K562 (cell line): Measurements from ENCODE around the gene GPR157. TPM values are rescaled to one million over a fixed set of nuclear protein-coding genes. Genes with fewer than 3 reads are reported as not detected.

Experiments
- ATAC-seq: fragments of 200-7000 bp; cut with Tn5 transposase; 3 replicates; pipeline ENCODE4 v1.9.1; 2020; ENCODE audit warnings: moderate library complexity
- BruUV-seq: library from RNA; stranded (reverse); fragments of 400-500 nt; replicated peaks from 2 replicates; lab custom pipeline; 2021; lab: Mats Ljungman, UMichigan
- CTCF ChIA-PET: fragments of 300-600 bp; formaldehyde crosslinking; extraction: SDS; loops from one replicate; lab custom pipeline; 2021; ENCODE audit warnings: low intra/inter-chr PET ratio; lab: Yijun Ruan, JAX
- POLR2A ChIA-PET: fragments of 300-600, 350-650 bp; sonication (Branson Sonifier 250); formaldehyde crosslinking; extraction: SDS; loops from one replicate; lab custom pipeline; 2021; ENCODE audit warnings: antibody characterized with exemption, inconsistent platforms; lab: Yijun Ruan, JAX
- DNase-seq, 4 experiments: peaks; one replicate each; pipeline versions ENCODE4 v3.0.0 to v3.0.0-alpha.2; 2011 to 2018; ENCODE audit warnings: low spot score in 3 of 4, mixed read lengths in 3 of 4; ENCODE audit errors: extremely low read depth in 1 of 4
- FAIRE-seq: peaks from 2 replicates; lab custom pipeline; 2011; peaks lifted over from hg19 to GRCh38; lab: Jason Lieb, UNC
- H2AFZ ChIP-seq: 2 replicates; pipeline ENCODE4 v1.6.0; 2011; ENCODE audit warnings: low read depth, low read length, control low read depth, inconsistent platforms
- H3K27ac ChIP-seq: fragments of 200-600 bp; 3 replicates; pipeline ENCODE4 v1.8.0; 2011; ENCODE audit warnings: low read depth, mild to moderate bottlenecking, control low read depth, inconsistent platforms, low read length, moderate library complexity, mixed read lengths; ENCODE audit errors: extremely low read depth
- H3K27me3 ChIP-seq, 2 experiments: fragments of 300-600 bp in 1 of 2; 2 replicates in 1 of 2; 3 replicates in 1 of 2; pipeline versions ENCODE4 v1.6.0 to v1.8.0; 2011; ENCODE audit warnings: inconsistent platforms in 2 of 2, low read length in 2 of 2, mild to moderate bottlenecking in 1 of 2, mixed read lengths in 1 of 2, moderate library complexity in 1 of 2; ENCODE audit not compliant: control insufficient read depth in 2 of 2, insufficient read depth in 2 of 2
- H3K36me3 ChIP-seq: fragments of 300-600 bp; 3 replicates; pipeline ENCODE4 v1.8.0; 2011; ENCODE audit warnings: mild to moderate bottlenecking, low read length, inconsistent platforms; ENCODE audit not compliant: control insufficient read depth, insufficient read depth
- H3K4me1 ChIP-seq, 2 experiments: fragments of 200-600 bp in 1 of 2; replicated peaks in 1 of 2; 2 replicates in 1 of 2; 3 replicates in 1 of 2; pipeline versions ENCODE4 v1.5.1 to v1.8.0; 2011; ENCODE audit warnings: inconsistent platforms in 2 of 2, low read length in 2 of 2, mild to moderate bottlenecking in 1 of 2, mixed read lengths in 1 of 2, moderate library complexity in 1 of 2; ENCODE audit not compliant: control insufficient read depth in 2 of 2, insufficient read depth in 2 of 2
- H3K4me2 ChIP-seq: 2 replicates; pipeline ENCODE4 v1.6.1; 2011; ENCODE audit warnings: low read length, control low read depth, inconsistent platforms, mixed read lengths; ENCODE audit not compliant: insufficient read depth
- H3K4me3 ChIP-seq: fragments of 200-600 bp; sonication (generic), shearing (Covaris generic); 2 replicates; pipeline ENCODE4 v1.5.1; 2016; ENCODE audit warnings: control low read depth, inconsistent platforms
- H3K79me2 ChIP-seq: fragments of 200-600 bp; 3 replicates; pipeline ENCODE4 v1.8.0; 2011; ENCODE audit warnings: low read length, inconsistent platforms; ENCODE audit not compliant: control insufficient read depth, insufficient read depth
- H3K9ac ChIP-seq, 2 experiments: 2 replicates each; pipeline versions ENCODE4 v1.6.0 to v1.6.1; 2011; ENCODE audit warnings: low read depth in 2 of 2, low read length in 2 of 2, control low read depth in 1 of 2, inconsistent platforms in 1 of 2, mild to moderate bottlenecking in 1 of 2, mixed read lengths in 1 of 2; ENCODE audit not compliant: insufficient read depth in 1 of 2
- H3K9me1 ChIP-seq: one replicate; pipeline ENCODE4 v1.6.0; 2011; ENCODE audit warnings: inconsistent platforms, mild to moderate bottlenecking, low read length, moderate library complexity; ENCODE audit not compliant: control insufficient read depth, insufficient read depth
- H3K9me3 ChIP-seq: replicated peaks from 2 replicates; pipeline ENCODE4 v1.5.1; 2011; ENCODE audit warnings: low read depth, low read length, inconsistent platforms; ENCODE audit not compliant: control insufficient read depth, insufficient read depth
- H4K20me1 ChIP-seq: replicated peaks from 2 replicates; pipeline ENCODE4 v1.6.1; 2011; ENCODE audit warnings: low read length, inconsistent platforms, mixed read lengths; ENCODE audit not compliant: control insufficient read depth, insufficient read depth
- ARID1B ChIP-seq: fragments of 450-650 bp; IDR thresholded peaks from 2 replicates; pipeline ENCODE4 v1.6.1; 2016; ENCODE audit warnings: antibody characterized with exemption, mild to moderate bottlenecking, inconsistent platforms
- ETV5 ChIP-seq: sonication (generic); formaldehyde crosslinking; IDR thresholded peaks from 2 replicates; pipeline ENCODE4 v1.4.0; 2020; ENCODE audit warnings: low read depth, mild to moderate bottlenecking, missing genetic modification reagents
- JUND ChIP-seq, 2 experiments: IDR thresholded peaks; 2 replicates in 1 of 2; 3 replicates in 1 of 2; pipeline ENCODE4 v1.6.1; 2011; ENCODE audit warnings: borderline replicate concordance in 2 of 2, low read depth in 2 of 2, low read length in 2 of 2, improper control_type of control experiment in 1 of 2, missing biosample characterization in 1 of 2, missing genetic modification characterization in 1 of 2, missing genetic modification reagents in 1 of 2
- MYC ChIP-seq, 2 experiments: fragments of 250-450 bp in 1 of 2; sonication (Bioruptor Pico) in 1 of 2; IDR thresholded peaks; 2 replicates each; pipeline versions ENCODE4 v1.5.1 to v1.6.1; 2012 to 2021; ENCODE audit warnings: low read depth in 2 of 2, borderline replicate concordance in 1 of 2, improper control_type of control experiment in 1 of 2, low read length in 1 of 2, mild to moderate bottlenecking in 1 of 2, moderate library complexity in 1 of 2
- NRF1 ChIP-seq, 2 experiments: fragments of 450-650 bp; IDR thresholded peaks in 1 of 2; conservative IDR thresholded peaks in 1 of 2; 2 replicates each; pipeline ENCODE4 v1.6.1; 2014; ENCODE audit warnings: mild to moderate bottlenecking in 2 of 2
- POLR2G ChIP-seq: fragments of 200-400 bp; formaldehyde crosslinking; IDR thresholded peaks from 2 replicates; pipeline ENCODE4 v1.6.1; 2017; ENCODE audit warnings: low read depth, mild to moderate bottlenecking, antibody characterized with exemption, low read length, moderate library complexity
- PRMT5 ChIP-seq: sonication (generic); formaldehyde crosslinking; IDR thresholded peaks from 2 replicates; pipeline ENCODE4 v1.5.0; 2020; ENCODE audit warnings: missing genetic modification reagents
- SNRNP70 ChIP-seq: fragments of 200-400 bp; formaldehyde crosslinking; optimal IDR thresholded peaks from 2 replicates; pipeline ENCODE3; 2017; ENCODE audit warnings: low read depth, low read length
- SRF ChIP-seq, 2 experiments: fragments of 250-450, 450-650 bp in 1 of 2; sonication (Bioruptor Pico) in 1 of 2; sonication (generic) in 1 of 2; formaldehyde crosslinking; IDR thresholded peaks; 2 replicates each; pipeline versions ENCODE4 v1.5.0 to v1.5.1; 2020 to 2022; ENCODE audit warnings: mild to moderate bottlenecking in 1 of 2, missing genetic modification reagents in 1 of 2
- TRIM24 ChIP-seq, 2 experiments: fragments of 450-650 bp; IDR thresholded peaks; 2 replicates each; pipeline ENCODE4 v1.6.1; 2016
- ZNF431 ChIP-seq: sonication (generic); formaldehyde crosslinking; IDR thresholded peaks from 2 replicates; pipeline ENCODE4 v1.8.0; 2022; ENCODE audit warnings: mild to moderate bottlenecking, missing genetic modification reagents
- WGBS: fragments of 100-300 bp; shearing (Covaris generic); methylation state at CpG from one replicate; pipeline ENCODE4 v1.1.6; 2016; ENCODE audit warnings: low coverage, mixed read lengths; ENCODE audit not compliant: insufficient coverage; ENCODE audit errors: missing lambda C conversion rate; 5-methylcytosine and 5-hydroxymethylcytosine counted together
- in situ Hi-C: fragments of 300-500 bp; cut with MboI; formaldehyde crosslinking; loops from 4 replicates; pipeline ENCODE4 v1.15.0; 2018; ENCODE audit warnings: inconsistent platforms, mixed read lengths
- intact Hi-C: fragments of 100-400 bp; cut with micrococcal nuclease; formaldehyde crosslinking; loops from 2 replicates; pipeline ENCODE4 v1.14.2; 2022
- polyA plus RNA-seq, 8 experiments: library from polyadenylated mRNA; depleted of rRNA in 4 of 8; stranded (reverse) in 5 of 8; unstranded in 3 of 8; fragments of >200 nt; fragmentation: Nextera tagmentation in 2 of 8; fragmentation: Illumina TruSeq in 1 of 8; extraction: Ambion mirVana in 2 of 8; extraction: Trizol in 1 of 8; gene quantifications; 2 replicates each; pipeline versions ENCODE4 v1.2.1 to v1.2.3, GENCODE V29; 2011 to 2014; ENCODE audit warnings: inconsistent platforms in 1 of 8, missing spikeins in 1 of 8
- total RNA-seq, 7 experiments: library from RNA; depleted of rRNA in 6 of 7; stranded (reverse); fragments of >200 nt in 6 of 7; fragmentation: Illumina TruSeq in 2 of 7; extraction: Trizol in 2 of 7; gene quantifications; 2 replicates each; pipeline versions ENCODE4 v1.2.1 to v1.2.3, GENCODE V29; 2011 to 2021; ENCODE audit warnings: low replicate concordance in 1 of 7
- TF ChIP-seq, protein P1 (sequence below): sonication (generic); formaldehyde crosslinking; IDR thresholded peaks from 2 replicates; pipeline ENCODE4 v1.5.0; 2020; ENCODE audit warnings: missing genetic modification reagents
- TF ChIP-seq, protein P2 (sequence below): fragments of 200-800 bp; sonication (Bioruptor generic); IDR thresholded peaks from 2 replicates; pipeline ENCODE4 v1.6.1; 2017; ENCODE audit warnings: missing genetic modification characterization, missing compliant biosample characterization
- TF ChIP-seq, protein P3 (sequence below): sonication (generic); formaldehyde crosslinking; IDR thresholded peaks from 2 replicates; pipeline ENCODE4 v1.9.0; 2022; ENCODE audit warnings: mild to moderate bottlenecking, missing genetic modification reagents
- TF ChIP-seq, protein P4 (sequence below): sonication (generic); formaldehyde crosslinking; IDR thresholded peaks from 2 replicates; pipeline ENCODE4 v1.8.0; 2022; ENCODE audit warnings: mild to moderate bottlenecking, missing genetic modification reagents

The GPR157 gene
- total and polyA plus RNA-seq, 9 of the 15 experiments (the other 6 are each of a cell fraction or from before 2014, with no cell fraction given), result 0.01 to 0.18 (median 0.04) TPM; not detected in 4

DNA sequence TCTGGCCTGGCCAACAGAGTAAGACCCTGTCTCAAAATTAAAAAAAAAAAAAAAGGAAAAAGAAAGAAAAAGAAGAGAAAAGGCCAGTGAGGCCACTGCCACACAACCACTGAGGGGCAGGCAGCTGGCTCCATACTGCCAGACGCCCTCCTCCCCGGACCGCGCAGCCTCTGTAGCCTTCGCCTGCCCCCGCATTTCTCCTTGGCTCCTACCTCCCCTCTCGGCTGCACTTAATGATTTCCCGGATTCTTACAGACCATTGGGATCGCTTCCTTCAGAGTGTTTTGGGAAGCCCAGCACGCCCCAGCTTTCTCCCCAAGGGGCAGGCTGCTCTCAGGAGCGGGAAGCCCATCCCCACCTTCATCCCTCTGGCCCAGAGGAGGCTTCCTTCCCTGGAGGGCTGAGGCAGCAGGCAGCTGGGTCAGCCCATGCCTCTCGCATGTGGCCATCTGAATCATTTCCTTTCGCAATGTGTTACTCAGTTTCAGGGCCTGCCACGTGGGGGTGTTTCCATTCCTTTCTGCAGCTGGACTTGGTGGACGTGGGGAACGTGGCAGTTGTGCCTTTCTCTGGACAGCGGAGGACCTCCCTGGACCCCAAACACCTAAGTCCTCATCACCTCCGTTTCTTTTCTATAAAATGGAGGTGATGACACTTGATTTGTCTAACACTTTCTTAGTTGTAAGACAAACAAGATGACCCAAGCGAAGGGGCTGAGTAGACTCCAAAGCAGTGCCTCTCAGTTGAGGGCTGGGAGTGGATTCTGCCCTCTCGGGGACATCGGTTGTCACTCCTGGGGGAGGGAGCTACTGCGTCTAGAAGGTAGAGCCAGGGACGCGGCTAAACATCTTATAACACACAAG is 61.7 kb downstream of the GPR157 start:
- H2AFZ ChIP-seq, result peak overlapping the region; percentile 27; the same call in 1 of the 2 replicates
- no peaks in the 10 kb centered on the region for H3K79me2 ChIP-seq
- H3K4me3 ChIP-seq, result no peak overlapping the region
- no TSS peak for BruUV-seq
- intact Hi-C loops, result no loop called here
- no peaks in the 10 kb centered on the region for H4K20me1 ChIP-seq
- peak overlapping the region in 1 of 2 experiments; percentile 60; a peak in 1 of 4 replicates for H3K9ac ChIP-seq
- ChIA-PET POLR2A (interaction anchor here (1.9 kb wide), 1 partner anchor 8 kb away, joined by 8 read pairs; no protein-coding TSS in a partner anchor), CTCF (interaction anchor here (0.6 kb wide), 1 partner anchor 1484 kb away, joined by 6 read pairs; no protein-coding TSS in a partner anchor)
- peaks cover 21 to 68% of the 10 kb centered on the region in 2 experiments for H3K27me3 ChIP-seq
- FAIRE-seq (no peak), ATAC-seq (peak; percentile 43; the same call in 2 of the 3 replicates), DNase-seq (peak in 2 of 4 experiments; percentile 30 to 40)
- peaks cover 0 to 14% of the 10 kb centered on the region in 2 experiments; a peak in 4 of 5 replicates for H3K4me1 ChIP-seq
- in situ Hi-C loops, result no loop called here
- H3K9me3 ChIP-seq, result no peaks in the 10 kb centered on the region
- no peaks in the 10 kb centered on the region for H3K9me1 ChIP-seq
- H3K27ac ChIP-seq, result no peak overlapping the region
- no peak overlapping the region for H3K4me2 ChIP-seq
- 11% methylated on average over 24 of the region's 24 CpGs for WGBS
- no peaks in the 10 kb centered on the region for H3K36me3 ChIP-seq
- TF ChIP-seq PRMT5 (CRISPR knock-in tag), result 0 out of 2 replicates have a peak, but pooled peaks have one; percentile 52
- peak in 1 of 2 experiments; percentile 32; a peak in 2 of 4 replicates for TF ChIP-seq NRF1 (conservative IDR thresholded peaks at IDR 0.05 in 1 of 2, IDR thresholded peaks at IDR 0.05 in 1 of 2)
- TF ChIP-seq, protein P1, sequence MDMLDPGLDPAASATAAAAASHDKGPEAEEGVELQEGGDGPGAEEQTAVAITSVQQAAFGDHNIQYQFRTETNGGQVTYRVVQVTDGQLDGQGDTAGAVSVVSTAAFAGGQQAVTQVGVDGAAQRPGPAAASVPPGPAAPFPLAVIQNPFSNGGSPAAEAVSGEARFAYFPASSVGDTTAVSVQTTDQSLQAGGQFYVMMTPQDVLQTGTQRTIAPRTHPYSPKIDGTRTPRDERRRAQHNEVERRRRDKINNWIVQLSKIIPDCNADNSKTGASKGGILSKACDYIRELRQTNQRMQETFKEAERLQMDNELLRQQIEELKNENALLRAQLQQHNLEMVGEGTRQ (CRISPR knock-in tag), result 0 out of 2 replicates have a peak, but pooled peaks have one; percentile 17
- TF ChIP-seq, protein P2, sequence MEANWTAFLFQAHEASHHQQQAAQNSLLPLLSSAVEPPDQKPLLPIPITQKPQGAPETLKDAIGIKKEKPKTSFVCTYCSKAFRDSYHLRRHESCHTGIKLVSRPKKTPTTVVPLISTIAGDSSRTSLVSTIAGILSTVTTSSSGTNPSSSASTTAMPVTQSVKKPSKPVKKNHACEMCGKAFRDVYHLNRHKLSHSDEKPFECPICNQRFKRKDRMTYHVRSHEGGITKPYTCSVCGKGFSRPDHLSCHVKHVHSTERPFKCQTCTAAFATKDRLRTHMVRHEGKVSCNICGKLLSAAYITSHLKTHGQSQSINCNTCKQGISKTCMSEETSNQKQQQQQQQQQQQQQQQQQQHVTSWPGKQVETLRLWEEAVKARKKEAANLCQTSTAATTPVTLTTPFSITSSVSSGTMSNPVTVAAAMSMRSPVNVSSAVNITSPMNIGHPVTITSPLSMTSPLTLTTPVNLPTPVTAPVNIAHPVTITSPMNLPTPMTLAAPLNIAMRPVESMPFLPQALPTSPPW, result 0 out of 2 replicates have a peak, but pooled peaks have one; percentile 13
- no peak for TF ChIP-seq SRF (CRISPR knock-in tag; IDR thresholded peaks at IDR 0.05)
- TF ChIP-seq ETV5 (CRISPR knock-in tag), result 0 out of 2 replicates have a peak, but pooled peaks have one; percentile 39
- TF ChIP-seq TRIM24 (IDR thresholded peaks at IDR 0.05), result peak in 1 of 2 experiments; percentile 66; a peak in 2 of 4 replicates
- peak; percentile 69 for TF ChIP-seq ZNF431
- TF ChIP-seq ARID1B, result no peak
- no peak for TF ChIP-seq SNRNP70
- TF ChIP-seq, protein P3, sequence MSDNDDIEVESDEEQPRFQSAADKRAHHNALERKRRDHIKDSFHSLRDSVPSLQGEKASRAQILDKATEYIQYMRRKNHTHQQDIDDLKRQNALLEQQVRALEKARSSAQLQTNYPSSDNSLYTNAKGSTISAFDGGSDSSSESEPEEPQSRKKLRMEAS, result peak; percentile 72
- no peak for TF ChIP-seq POLR2G
- TF ChIP-seq, protein P4, sequence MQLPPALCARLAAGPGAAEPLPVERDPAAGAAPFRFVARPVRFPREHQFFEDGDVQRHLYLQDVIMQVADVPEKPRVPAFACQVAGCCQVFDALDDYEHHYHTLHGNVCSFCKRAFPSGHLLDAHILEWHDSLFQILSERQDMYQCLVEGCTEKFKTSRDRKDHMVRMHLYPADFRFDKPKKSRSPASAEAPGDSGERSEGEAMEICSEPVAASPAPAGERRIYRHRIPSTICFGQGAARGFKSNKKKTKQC (CRISPR knock-in tag), result peak; percentile 93; the same call in 1 of the 2 replicates
- TF ChIP-seq MYC (IDR thresholded peaks at IDR 0.05; ENCODE audit: low read depth, low read length), result 0 out of 2 replicates have a peak, but pooled peaks have one; percentile 21
- no peak for TF ChIP-seq MYC (CRISPR knock-in tag; IDR thresholded peaks at IDR 0.05; ENCODE audit: borderline replicate concordance, low read depth)
- TF ChIP-seq JUND (IDR thresholded peaks at IDR 0.05; ENCODE audit: borderline replicate concordance, low read depth, low read length), result peak; percentile 36; the same call in 1 of the 2 replicates
- TF ChIP-seq JUND (tag; IDR thresholded peaks at IDR 0.05; ENCODE audit: borderline replicate concordance, low read depth, low read length), result peak; percentile 39; the same call in 1 of the 3 replicates
